Hepatocyte (in vitro differentiated cells): Measurements from ENCODE around the gene TCEANC2. TPM values are rescaled to one million over a fixed set of nuclear protein-coding genes. Genes with fewer than 3 reads are reported as not detected.
A peak's percentile ranks its signal among the peaks of the same experiment; 100 is the strongest.

Experiments
- DNase-seq: peaks from one replicate; pipeline ENCODE4 v3.0.0-alpha.2; 2016; ENCODE audit warnings: low spot score
- H2AFZ ChIP-seq: fragments of 200-600 bp; sonication (generic); 2 replicates; pipeline ENCODE4 v1.6.0; 2016; ENCODE audit warnings: antibody characterized with exemption, mild to moderate bottlenecking
- H3K27ac ChIP-seq: fragments of 200-600 bp; sonication (generic); 2 replicates; pipeline ENCODE4 v1.5.1; 2016; ENCODE audit warnings: mild to moderate bottlenecking
- H3K27me3 ChIP-seq: fragments of 200-600 bp; sonication (generic); 2 replicates; pipeline ENCODE4 v1.6.1; 2016
- H3K36me3 ChIP-seq: fragments of 200-600 bp; sonication (generic); replicated peaks from 2 replicates; pipeline ENCODE4 v1.5.1; 2016; ENCODE audit warnings: low read depth; ENCODE audit not compliant: insufficient read depth
- H3K4me1 ChIP-seq: fragments of 200-600 bp; sonication (generic); 2 replicates; pipeline ENCODE4 v1.5.1; 2016; ENCODE audit warnings: mild to moderate bottlenecking, moderate library complexity; ENCODE audit not compliant: insufficient read depth
- H3K4me2 ChIP-seq: fragments of 200-600 bp; sonication (generic); 2 replicates; pipeline ENCODE4 v1.6.0; 2016
- H3K4me3 ChIP-seq: fragments of 200-600 bp; sonication (generic); 2 replicates; pipeline ENCODE4 v1.5.1; 2016; ENCODE audit warnings: mild to moderate bottlenecking
- H3K79me2 ChIP-seq: fragments of 200-600 bp; sonication (generic); 2 replicates; pipeline ENCODE4 v1.6.0; 2017; ENCODE audit warnings: mild to moderate bottlenecking
- H3K9me2 ChIP-seq: fragments of 200-600 bp; sonication (generic); replicated peaks from 2 replicates; pipeline ENCODE4 v1.6.0; 2017; ENCODE audit warnings: mild to moderate bottlenecking; ENCODE audit not compliant: insufficient read depth
- H3K9me3 ChIP-seq: fragments of 200-600 bp; sonication (generic); 2 replicates; pipeline ENCODE4 v1.5.1; 2016; ENCODE audit warnings: low read depth, mild to moderate bottlenecking
- H4K20me1 ChIP-seq: fragments of 200-600 bp; sonication (generic); 2 replicates; pipeline ENCODE4 v1.6.0; 2016; ENCODE audit warnings: mild to moderate bottlenecking; ENCODE audit not compliant: insufficient read depth, poor library complexity, severe bottlenecking
- EZH2 ChIP-seq: fragments of 200-600 bp; sonication (generic); IDR thresholded peaks from 2 replicates; pipeline ENCODE4 v1.6.1; 2016; ENCODE audit warnings: antibody characterized with exemption, mild to moderate bottlenecking, borderline replicate concordance
- EZH2phosphoT487 ChIP-seq: fragments of 200-600 bp; sonication (generic); IDR thresholded peaks from one replicate; pipeline ENCODE4 v1.6.1; 2018; ENCODE audit warnings: antibody characterized with exemption, mild to moderate bottlenecking, low read depth, moderate library complexity; ENCODE audit not compliant: unreplicated experiment, severe bottlenecking
- WGBS: methylation state at CpG from one replicate; pipeline ENCODE4 v1.1.6; 2016; ENCODE audit warnings: low lambda C conversion rate; ENCODE audit errors: missing lambda C conversion rate; 5-methylcytosine and 5-hydroxymethylcytosine counted together
- polyA plus RNA-seq: library from polyadenylated mRNA; unstranded; fragments of >200 nt; fragmentation: Nextera tagmentation; extraction: Ambion mirVana; gene quantifications from 2 replicates; pipeline ENCODE4 v1.2.1, GENCODE V29; 2016
- total RNA-seq: library from RNA; depleted of rRNA; stranded (reverse); fragments of >200 nt; gene quantifications from 2 replicates; pipeline ENCODE4 v1.2.3, GENCODE V29; 2014
- TF ChIP-seq, protein P1 (sequence below): fragments of 200-600 bp; sonication (generic); IDR thresholded peaks from 2 replicates; pipeline ENCODE4 v1.5.1; 2016; ENCODE audit warnings: antibody characterized with exemption, mild to moderate bottlenecking; ENCODE audit not compliant: poor library complexity

TCEANC2 gene
- total and polyA plus RNA-seq, 2 experiments from 2014 or later: 3.0 to 3.2 TPM

DNA sequence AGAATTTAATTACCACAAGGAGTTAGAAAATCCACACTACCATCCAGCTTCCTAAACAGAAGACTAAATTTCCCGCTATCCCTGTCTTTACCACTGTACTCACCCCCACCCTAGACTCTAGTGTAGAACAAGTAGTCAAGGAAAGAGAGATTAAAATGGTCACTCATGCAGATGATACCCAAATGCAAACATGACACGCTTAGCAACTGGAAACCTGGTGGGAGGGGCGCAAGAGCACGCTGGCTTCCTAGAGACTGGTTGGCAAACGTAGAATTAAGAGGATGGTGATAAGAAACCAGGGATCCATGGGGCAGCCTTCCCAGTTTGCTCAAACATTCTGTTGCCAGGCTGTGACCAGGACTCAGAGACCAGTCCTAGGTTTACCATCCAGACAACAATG is 25.6 kb upstream of the TCEANC2 start:
- WGBS: 60% methylated on average over 5 of the region's 5 CpGs
- Histone ChIP-seq H3K9me2 (no peaks in the 10 kb centered on the region), H4K20me1 (no peaks in the 10 kb centered on the region), H3K79me2 (no peaks in the 10 kb centered on the region), H2AFZ (no peak overlapping the region), H3K27ac (peak overlapping the region; percentile 75), H3K4me1 (peaks cover 27% of the 10 kb centered on the region), H3K4me2 (peak overlapping the region; percentile 12), H3K4me3 (no peak overlapping the region), H3K36me3 (no peaks in the 10 kb centered on the region), H3K9me3 (no peaks in the 10 kb centered on the region), H3K27me3 (no peaks in the 10 kb centered on the region)
- peak; percentile 38 for DNase-seq
- TF ChIP-seq, protein P1, sequence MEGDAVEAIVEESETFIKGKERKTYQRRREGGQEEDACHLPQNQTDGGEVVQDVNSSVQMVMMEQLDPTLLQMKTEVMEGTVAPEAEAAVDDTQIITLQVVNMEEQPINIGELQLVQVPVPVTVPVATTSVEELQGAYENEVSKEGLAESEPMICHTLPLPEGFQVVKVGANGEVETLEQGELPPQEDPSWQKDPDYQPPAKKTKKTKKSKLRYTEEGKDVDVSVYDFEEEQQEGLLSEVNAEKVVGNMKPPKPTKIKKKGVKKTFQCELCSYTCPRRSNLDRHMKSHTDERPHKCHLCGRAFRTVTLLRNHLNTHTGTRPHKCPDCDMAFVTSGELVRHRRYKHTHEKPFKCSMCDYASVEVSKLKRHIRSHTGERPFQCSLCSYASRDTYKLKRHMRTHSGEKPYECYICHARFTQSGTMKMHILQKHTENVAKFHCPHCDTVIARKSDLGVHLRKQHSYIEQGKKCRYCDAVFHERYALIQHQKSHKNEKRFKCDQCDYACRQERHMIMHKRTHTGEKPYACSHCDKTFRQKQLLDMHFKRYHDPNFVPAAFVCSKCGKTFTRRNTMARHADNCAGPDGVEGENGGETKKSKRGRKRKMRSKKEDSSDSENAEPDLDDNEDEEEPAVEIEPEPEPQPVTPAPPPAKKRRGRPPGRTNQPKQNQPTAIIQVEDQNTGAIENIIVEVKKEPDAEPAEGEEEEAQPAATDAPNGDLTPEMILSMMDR: no peak
- TF ChIP-seq EZH2phosphoT487: no peak
- no peak for TF ChIP-seq EZH2

DNA sequence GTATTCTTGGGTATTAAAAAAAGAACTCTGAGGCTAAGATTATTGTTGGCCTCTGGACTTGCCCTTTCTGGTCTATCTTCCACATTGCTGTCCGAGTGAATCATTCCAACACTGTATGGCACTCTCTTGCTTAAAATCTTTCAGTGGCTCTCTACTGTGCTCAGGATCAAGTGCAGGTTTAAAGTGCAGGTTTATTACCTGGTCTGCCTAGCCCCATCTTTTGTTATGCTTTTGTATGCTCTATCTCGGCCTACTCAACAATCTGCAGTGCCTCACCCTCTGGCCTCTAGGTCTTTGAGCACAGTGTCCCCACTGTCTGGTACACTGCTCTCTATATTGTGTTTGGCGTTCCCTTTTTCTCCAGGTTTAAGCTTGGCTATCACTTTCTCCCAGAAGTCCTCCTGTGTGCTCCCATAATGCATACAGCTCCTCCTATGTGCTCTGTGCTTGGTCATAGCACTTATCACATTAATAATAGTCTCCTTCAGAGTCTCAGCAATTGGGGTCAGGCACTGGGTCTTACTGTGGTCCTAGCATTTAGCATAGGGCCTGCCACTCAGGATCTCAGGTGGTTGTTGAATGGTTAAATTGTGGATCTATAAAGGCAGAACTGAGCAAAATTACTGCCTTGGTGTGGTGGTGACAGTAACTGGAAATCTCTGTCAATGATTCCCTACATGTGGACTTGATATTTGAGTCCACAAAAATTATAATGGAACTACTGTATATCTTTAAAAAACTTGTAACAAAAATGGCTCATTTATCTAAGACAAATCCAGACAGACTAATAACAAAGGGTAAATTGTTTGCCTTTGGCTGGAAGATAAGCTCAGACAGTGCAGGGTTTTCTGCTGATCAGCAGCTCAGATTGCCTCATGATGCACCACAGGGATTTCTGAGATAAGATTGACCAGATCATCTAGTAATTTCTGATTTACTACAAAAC is 24.8 kb upstream of the TCEANC2 start:
- 56% methylated on average over 3 of the region's 3 CpGs for WGBS

GRCh38 chr1:54037476-54037875 is 15.9 kb upstream of the TCEANC2 start:
- Histone ChIP-seq H3K4me3 (no peak overlapping the region), H3K79me2 (no peaks in the 10 kb centered on the region), H3K4me1 (no peaks in the 10 kb centered on the region), H3K4me2 (no peak overlapping the region), H3K36me3 (no peaks in the 10 kb centered on the region), H3K27me3 (no peaks in the 10 kb centered on the region), H3K27ac (no peak overlapping the region), H3K9me2 (no peaks in the 10 kb centered on the region), H4K20me1 (no peaks in the 10 kb centered on the region), H2AFZ (no peak overlapping the region), H3K9me3 (no peaks in the 10 kb centered on the region)
- TF ChIP-seq, protein P1: no peak
- TF ChIP-seq EZH2phosphoT487: no peak
- no peak for TF ChIP-seq EZH2
- DNase-seq: no peak

More for the DNA sequence above, 24.8 kb upstream of the TCEANC2 start:
- Histone ChIP-seq H3K9me2 (no peaks in the 10 kb centered on the region), H4K20me1 (no peaks in the 10 kb centered on the region), H3K4me1 (peaks cover 27% of the 10 kb centered on the region), H3K27ac (peak overlapping the region; percentile 75), H3K79me2 (no peaks in the 10 kb centered on the region), H3K4me2 (peak overlapping the region; percentile 37), H3K36me3 (no peaks in the 10 kb centered on the region), H2AFZ (no peak overlapping the region), H3K27me3 (no peaks in the 10 kb centered on the region), H3K4me3 (no peak overlapping the region), H3K9me3 (no peaks in the 10 kb centered on the region)
- DNase-seq: no peak
- TF ChIP-seq, protein P1: no peak
- no peak for TF ChIP-seq EZH2
- no peak for TF ChIP-seq EZH2phosphoT487
